Loucy (cell line): ENCODE results near the gene MPO.

Experiments used
- H2AFZ ChIP-seq: fragments of 200-600 bp; sonication (generic); 2 replicates; pipeline ENCODE4 v1.6.0; 2016; ENCODE audit warnings: antibody characterized with exemption, mild to moderate bottlenecking, low read length, moderate library complexity
- H3F3A ChIP-seq: fragments of 200-600 bp; 2 replicates; pipeline ENCODE4 v1.6.0; 2016; ENCODE audit warnings: antibody characterized with exemption, low read depth, mild to moderate bottlenecking
- H3K27me3 ChIP-seq: fragments of 200-600 bp; sonication (generic); 2 replicates; pipeline ENCODE4 v1.6.1; 2014; ENCODE audit warnings: low read length, mild to moderate bottlenecking; ENCODE audit not compliant: insufficient read depth, poor library complexity, severe bottlenecking
- H3K36me3 ChIP-seq: fragments of 200-600 bp; sonication (generic); 2 replicates; pipeline ENCODE4 v1.6.1; 2016; ENCODE audit warnings: low read length; ENCODE audit not compliant: insufficient read depth
- H3K4me1 ChIP-seq: fragments of 200-600 bp; sonication (generic); 2 replicates; pipeline ENCODE4 v1.5.1; 2014; ENCODE audit warnings: low read length, mild to moderate bottlenecking; ENCODE audit not compliant: insufficient read depth, poor library complexity, severe bottlenecking
- H3K4me2 ChIP-seq: fragments of 200-600 bp; sonication (generic); 2 replicates; pipeline ENCODE4 v1.6.0; 2014; ENCODE audit warnings: antibody characterized with exemption, low read length, low read depth, mild to moderate bottlenecking; ENCODE audit not compliant: poor library complexity, severe bottlenecking
- H3K4me3 ChIP-seq: fragments of 200-600 bp; sonication (generic); 2 replicates; pipeline ENCODE4 v1.5.1; 2014; ENCODE audit warnings: low read length, mild to moderate bottlenecking, mixed read lengths; ENCODE audit not compliant: poor library complexity, severe bottlenecking
- H3K79me2 ChIP-seq: fragments of 200-600 bp; sonication (generic); 2 replicates; pipeline ENCODE4 v1.6.1; 2014; ENCODE audit warnings: low read length; ENCODE audit not compliant: insufficient read depth
- H3K9ac ChIP-seq: fragments of 200-600 bp; sonication (generic); 2 replicates; pipeline ENCODE4 v1.6.0; 2014; ENCODE audit warnings: mild to moderate bottlenecking, low read depth, low read length, moderate library complexity; ENCODE audit not compliant: poor library complexity, severe bottlenecking
- H3K9me2 ChIP-seq: fragments of 200-600 bp; sonication (generic); replicated peaks from 2 replicates; pipeline ENCODE4 v1.6.1; 2016; ENCODE audit warnings: low read depth, low read length, mixed read lengths
- H3K9me3 ChIP-seq: fragments of 200-600 bp; sonication (generic); 2 replicates; pipeline ENCODE4 v1.6.1; 2014; ENCODE audit warnings: mild to moderate bottlenecking, antibody characterized with exemption, low read length, low read depth; ENCODE audit not compliant: insufficient read depth
- H4K20me1 ChIP-seq: fragments of 200-600 bp; sonication (generic); 2 replicates; pipeline ENCODE4 v1.6.0; 2014; ENCODE audit warnings: antibody characterized with exemption, low read length, mild to moderate bottlenecking; ENCODE audit not compliant: insufficient read depth, poor library complexity, severe bottlenecking
- EZH2phosphoT487 ChIP-seq: fragments of 200-600 bp; IDR thresholded peaks from 2 replicates; pipeline ENCODE4 v1.6.1; 2018; ENCODE audit warnings: antibody characterized with exemption, mild to moderate bottlenecking, moderate library complexity, borderline replicate concordance
- TF ChIP-seq, protein P1 (sequence below): fragments of 200-600 bp; sonication (generic); conservative IDR thresholded peaks from 2 replicates; pipeline ENCODE4 v1.5.1; 2014; ENCODE audit warnings: mild to moderate bottlenecking, antibody characterized with exemption, low read length

Gene MPO

DNA sequence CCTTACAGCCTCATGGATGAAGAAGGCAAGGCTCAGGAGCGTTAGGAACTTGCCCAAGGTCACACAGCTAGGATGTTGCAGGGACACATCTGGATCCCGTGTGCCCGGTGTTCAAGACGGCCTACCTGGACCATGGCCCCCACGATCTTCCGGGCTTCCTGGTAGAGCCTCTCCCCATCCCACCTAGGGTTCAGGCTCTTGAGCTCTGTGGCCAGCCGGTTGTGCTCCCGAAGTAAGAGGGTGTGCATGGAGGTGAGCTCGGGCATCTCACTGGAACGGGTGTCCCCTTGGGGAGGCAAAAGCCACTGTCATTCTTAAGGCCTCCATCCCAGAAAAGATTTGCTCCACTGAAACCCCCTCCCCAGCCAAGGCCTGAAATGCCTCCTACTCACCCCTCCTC lies 5.3 kb downstream of the MPO start:
- TF ChIP-seq, protein P1, sequence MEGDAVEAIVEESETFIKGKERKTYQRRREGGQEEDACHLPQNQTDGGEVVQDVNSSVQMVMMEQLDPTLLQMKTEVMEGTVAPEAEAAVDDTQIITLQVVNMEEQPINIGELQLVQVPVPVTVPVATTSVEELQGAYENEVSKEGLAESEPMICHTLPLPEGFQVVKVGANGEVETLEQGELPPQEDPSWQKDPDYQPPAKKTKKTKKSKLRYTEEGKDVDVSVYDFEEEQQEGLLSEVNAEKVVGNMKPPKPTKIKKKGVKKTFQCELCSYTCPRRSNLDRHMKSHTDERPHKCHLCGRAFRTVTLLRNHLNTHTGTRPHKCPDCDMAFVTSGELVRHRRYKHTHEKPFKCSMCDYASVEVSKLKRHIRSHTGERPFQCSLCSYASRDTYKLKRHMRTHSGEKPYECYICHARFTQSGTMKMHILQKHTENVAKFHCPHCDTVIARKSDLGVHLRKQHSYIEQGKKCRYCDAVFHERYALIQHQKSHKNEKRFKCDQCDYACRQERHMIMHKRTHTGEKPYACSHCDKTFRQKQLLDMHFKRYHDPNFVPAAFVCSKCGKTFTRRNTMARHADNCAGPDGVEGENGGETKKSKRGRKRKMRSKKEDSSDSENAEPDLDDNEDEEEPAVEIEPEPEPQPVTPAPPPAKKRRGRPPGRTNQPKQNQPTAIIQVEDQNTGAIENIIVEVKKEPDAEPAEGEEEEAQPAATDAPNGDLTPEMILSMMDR = no peak
- no peak for TF ChIP-seq EZH2phosphoT487
- H3K79me2 ChIP-seq = no peaks in the 10 kb centered on the region
- no peaks in the 10 kb centered on the region for H3K27me3 ChIP-seq

DNA sequence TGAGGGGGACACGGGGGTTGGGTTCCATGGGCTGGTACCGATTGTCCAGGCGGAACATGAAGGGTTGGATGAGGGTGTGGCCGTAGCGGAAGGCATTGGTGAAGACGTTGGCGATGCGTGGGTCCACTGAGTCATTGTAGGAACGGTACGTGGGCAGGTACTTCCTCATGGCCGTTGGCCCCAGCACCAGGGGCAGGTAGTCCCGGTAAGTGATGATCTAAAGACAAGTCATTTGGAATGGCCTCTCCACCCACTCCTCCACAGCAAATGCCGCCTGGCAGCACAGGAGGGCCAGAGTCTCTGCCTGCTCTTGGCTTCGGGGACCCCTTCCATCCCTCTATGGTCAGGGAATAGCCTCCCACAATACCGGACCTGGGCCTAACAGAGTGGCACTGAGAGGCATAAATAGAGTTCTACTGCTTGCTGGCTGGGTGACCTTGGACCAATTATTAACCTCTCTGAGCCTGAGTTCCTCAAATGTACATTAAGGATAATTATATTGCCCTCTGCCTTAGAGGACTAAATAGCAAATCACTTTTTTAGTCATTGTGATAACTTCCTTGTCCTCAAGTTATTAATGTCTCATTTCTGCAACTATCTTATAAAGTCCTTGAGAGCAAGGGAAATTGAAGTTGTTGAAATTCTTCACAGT lies 7.2 kb downstream of the MPO start:
- no peak overlapping the region for H3K4me3 ChIP-seq
- no peaks in the 10 kb centered on the region for H3K9me3 ChIP-seq
- H3K4me2 ChIP-seq = no peak overlapping the region
- H3K27me3 ChIP-seq = no peaks in the 10 kb centered on the region
- no peaks in the 10 kb centered on the region for H3F3A ChIP-seq
- H2AFZ ChIP-seq = no peak overlapping the region
- no peaks in the 10 kb centered on the region for H4K20me1 ChIP-seq
- no peaks in the 10 kb centered on the region for H3K36me3 ChIP-seq
- no peaks in the 10 kb centered on the region for H3K79me2 ChIP-seq
- TF ChIP-seq, protein P1 = no peak
- no peak for TF ChIP-seq EZH2phosphoT487
- no peak overlapping the region for H3K9ac ChIP-seq
- no peaks in the 10 kb centered on the region for H3K9me2 ChIP-seq
- no peaks in the 10 kb centered on the region for H3K4me1 ChIP-seq

More for the DNA sequence above, 5.3 kb downstream of the MPO start:
- Histone ChIP-seq H4K20me1 (no peaks in the 10 kb centered on the region), H3K4me1 (peaks cover 7% of the 10 kb centered on the region), H2AFZ (no peak overlapping the region), H3K4me3 (no peak overlapping the region), H3K9me3 (no peaks in the 10 kb centered on the region), H3K4me2 (no peak overlapping the region), H3K9me2 (no peaks in the 10 kb centered on the region), H3F3A (no peaks in the 10 kb centered on the region), H3K36me3 (no peaks in the 10 kb centered on the region), H3K9ac (no peak overlapping the region)

DNA sequence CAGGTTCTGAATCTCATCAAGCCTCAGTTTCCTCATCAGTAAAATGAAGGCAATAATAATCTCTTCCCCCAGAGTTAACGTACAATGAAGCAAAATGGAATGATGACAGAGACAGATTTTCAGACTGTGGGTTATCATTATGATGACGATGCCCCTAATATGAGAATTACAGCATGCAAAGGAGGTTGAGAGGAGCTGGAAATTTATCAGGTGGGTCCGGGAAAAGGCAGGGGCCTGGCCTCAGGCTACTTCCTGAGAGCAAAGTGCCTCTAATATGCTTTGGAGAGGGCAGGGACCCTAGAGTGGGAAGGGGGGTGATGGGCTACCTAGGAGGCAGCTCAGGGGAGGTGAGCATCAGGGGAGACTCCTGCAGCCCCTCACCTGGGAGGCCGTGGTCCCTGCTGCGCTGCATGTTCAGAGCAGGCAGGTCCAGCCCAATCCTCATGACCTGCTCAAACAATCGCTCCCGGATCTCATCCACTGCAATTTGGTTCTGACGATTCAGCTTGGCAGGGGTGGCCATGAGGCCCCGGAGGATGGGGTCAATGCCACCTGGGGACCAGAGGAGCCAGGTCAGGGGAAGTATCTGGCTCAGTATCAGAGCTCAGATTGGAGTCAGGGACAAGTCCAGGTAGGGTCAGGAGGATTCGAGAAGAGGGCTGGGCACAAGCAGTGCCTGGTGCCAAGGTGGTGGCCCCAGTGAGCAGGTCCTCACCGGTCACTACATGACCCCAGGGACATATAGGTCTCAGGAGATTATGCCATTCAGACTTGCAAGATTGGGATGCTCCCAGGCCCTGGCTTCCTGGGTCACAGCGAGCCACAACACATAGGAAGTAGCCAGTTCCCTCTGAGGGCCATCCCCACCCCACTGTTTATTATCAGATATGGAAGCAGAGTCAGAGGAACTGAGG lies 8.1 kb downstream of the MPO start:
- Histone ChIP-seq H3K4me1 (no peaks in the 10 kb centered on the region), H3K36me3 (no peaks in the 10 kb centered on the region), H2AFZ (no peak overlapping the region), H3K9ac (no peak overlapping the region), H3K79me2 (no peaks in the 10 kb centered on the region), H3K9me2 (no peaks in the 10 kb centered on the region), H3F3A (no peaks in the 10 kb centered on the region), H3K9me3 (no peaks in the 10 kb centered on the region), H3K4me3 (no peak overlapping the region), H3K27me3 (no peaks in the 10 kb centered on the region), H4K20me1 (no peaks in the 10 kb centered on the region), H3K4me2 (no peak overlapping the region)
- TF ChIP-seq, protein P1 = no peak
- no peak for TF ChIP-seq EZH2phosphoT487
